ENCODE measurements around the gene GZF1.

The GZF1 gene

GRCh38 chr20:23407781-23408464 is 45.9 kb downstream of the GZF1 start:
- no peak for DNase-seq

DNA sequence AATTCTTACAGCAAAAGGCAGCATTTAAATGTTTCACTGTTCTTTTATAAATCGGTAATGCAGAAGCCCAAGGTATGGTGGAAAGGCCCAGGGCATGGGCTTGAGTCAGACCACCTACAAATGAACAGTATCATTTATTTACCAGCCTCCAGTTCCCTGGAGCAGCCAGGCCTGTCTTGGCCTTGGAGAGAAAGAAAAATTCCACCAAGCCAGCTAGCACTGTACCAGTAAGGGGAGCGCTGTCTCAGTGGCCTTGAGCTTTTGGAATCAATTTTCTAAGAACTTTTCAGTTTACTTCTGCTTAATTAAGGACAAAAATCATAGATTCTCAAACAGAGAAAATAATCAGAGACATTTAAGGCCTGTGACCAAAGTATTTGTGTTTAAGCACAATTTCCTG is 47.0 kb downstream of the GZF1 start:
- no peak for DNase-seq

DNA sequence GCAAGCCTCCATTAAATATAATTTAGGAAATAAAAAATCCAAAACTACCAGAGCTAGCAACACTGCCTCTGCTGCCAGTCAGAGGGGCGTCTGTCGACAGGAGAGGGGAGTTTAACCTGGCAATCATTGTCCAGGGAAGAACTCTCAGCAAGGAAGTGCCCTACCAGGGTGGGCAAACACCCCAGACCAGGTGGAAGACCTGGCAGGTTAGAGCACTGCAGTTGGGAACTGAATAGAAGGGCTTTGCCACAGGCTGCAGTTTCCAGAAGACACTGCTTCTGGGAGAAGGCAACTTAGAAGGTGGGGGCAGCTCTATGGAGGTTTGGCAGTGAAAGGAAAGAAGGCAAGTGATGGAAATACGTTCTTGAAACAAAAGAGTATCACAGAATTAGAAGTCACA is 47.8 kb downstream of the GZF1 start:
- DNase-seq, result no peak

- DNase-seq, result no peak
Observed at GRCh38 chr20:23410916-23411695, 49.1 kb downstream of the GZF1 start.

- no peak for DNase-seq
Observed at GRCh38 chr20:23412026-23412425, 50.0 kb downstream of the GZF1 start.

DNA sequence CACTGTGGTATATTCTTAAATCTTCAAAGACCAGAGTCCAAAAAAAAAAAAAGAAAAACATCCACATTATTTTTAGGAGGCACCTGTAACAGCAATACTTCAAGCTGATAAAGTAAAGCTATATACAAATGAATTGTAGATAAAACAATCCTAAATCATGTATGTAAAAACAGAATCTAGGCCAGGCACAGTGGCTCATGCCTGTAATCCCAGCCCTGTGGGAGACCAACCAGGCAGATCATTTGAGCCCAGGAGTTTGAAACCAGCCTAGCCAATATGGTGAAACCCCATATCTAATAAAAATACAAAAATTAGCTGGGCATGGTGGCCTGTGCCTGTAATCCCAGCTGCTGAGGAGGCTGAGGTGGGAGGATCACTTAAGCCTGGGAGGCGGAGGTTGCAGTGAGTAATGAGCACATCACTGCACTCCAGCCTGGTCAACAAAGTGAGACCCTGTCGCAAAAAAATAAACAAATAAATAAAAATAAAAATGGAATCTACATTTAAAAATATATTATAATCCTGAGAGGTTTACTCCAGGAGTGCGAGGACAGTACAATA is 52.0 kb downstream of the GZF1 start:
- DNase-seq, result no peak

- no peak for DNase-seq
Observed at GRCh38 chr20:23414526-23415188, 52.7 kb downstream of the GZF1 start.

GRCh38 chr20:23415555-23415954 is 53.6 kb downstream of the GZF1 start:
- DNase-seq, result no peak

DNA sequence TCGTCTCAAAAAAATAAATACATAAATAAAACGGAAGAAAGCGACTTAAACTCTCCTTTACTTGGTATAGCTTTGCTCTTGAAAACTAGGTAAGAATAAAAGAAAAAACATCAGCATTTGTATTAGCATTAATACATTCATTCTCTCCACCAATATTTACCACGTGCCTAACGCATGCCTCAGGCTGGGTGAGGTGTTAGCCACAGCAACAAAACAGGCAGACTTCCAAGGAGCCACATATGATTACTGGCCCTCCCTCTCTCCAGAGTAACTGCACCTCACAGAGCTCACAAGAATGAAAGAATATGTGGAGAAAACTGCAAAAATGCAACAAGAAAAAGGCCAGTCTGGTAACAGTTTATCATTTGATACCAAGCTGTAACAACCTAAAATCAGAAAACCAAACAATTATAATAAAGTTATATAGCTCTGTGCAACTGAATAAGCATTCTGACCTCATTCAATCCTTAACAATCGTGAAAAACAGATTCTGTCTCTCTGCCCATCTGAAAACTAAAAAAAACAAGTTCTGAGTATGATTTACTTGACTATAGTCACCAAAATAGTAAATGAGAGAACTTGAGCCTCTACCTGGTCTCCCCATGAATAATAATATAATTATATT is 54.1 kb downstream of the GZF1 start:
- no peak for DNase-seq

DNA sequence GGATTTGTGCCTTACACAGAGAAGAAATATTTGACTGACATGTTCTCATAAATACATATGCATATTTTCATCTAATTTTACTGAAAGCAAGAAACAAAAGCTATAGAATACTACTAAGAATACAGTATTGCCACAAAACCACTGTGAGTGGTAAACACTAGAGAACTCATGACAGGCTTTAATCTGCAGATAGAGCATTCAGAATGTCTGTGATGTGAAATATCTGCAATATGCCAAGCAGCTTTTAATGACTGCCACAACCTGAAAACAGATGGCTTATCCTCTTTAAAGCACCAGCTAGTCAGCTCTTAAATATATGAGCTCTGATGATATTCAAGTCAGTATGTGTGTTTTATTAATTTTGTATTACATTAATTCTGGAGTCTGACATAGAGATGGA is 55.9 kb downstream of the GZF1 start:
- no peak for DNase-seq

DNA sequence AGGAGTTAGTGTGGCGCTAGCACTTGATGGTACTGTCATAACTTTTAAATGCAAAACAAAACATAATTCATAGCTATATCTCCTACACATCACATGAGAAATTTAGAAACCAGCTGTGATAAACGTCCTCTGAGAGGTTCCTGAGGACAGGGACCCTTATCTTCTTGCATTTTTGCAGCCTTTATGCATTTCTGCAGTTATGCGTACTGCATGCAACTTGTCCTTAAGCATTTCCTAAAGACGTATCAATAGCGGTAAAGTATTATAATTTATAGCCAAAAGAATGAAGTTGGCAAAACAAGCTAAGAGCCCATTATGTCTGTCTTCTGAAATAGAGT is 57.6 kb downstream of the GZF1 start:
- no peak for DNase-seq

- peak in 17 of 56 donors; percentile 9 to 40 (median 19) for DNase-seq
Observed at GRCh38 chr20:23419995-23420901, 58.3 kb downstream of the GZF1 start.

GRCh38 chr20:23420943-23421931 is 59.3 kb downstream of the GZF1 start, which contains the start of gene NAPB:
NAPB (minus strand) TSS chr20:23421488; CDS start chr20:23421402, 86 bp downstream.
- peak; percentile 59 to 98 (median 92) for DNase-seq

Measured in nucleus accumbens (tissue), 56 donors.